GM12892 (cell line): ENCODE measurements around the gene FAM50B.

Source experiments
- POLR2AphosphoS5 ChIP-seq: IDR thresholded peaks from 2 replicates; pipeline ENCODE4 v1.6.1; 2011; ENCODE audit warnings: low read depth, low read length, control low read depth
- TAF1 ChIP-seq: IDR thresholded peaks from 2 replicates; pipeline ENCODE4 v1.6.1; 2011; ENCODE audit warnings: low read depth, mild to moderate bottlenecking, control low read depth, low read length, borderline replicate concordance

GRCh38 chr6:3855866-3856265, 6.7 kb downstream of the FAM50B start:
- TF ChIP-seq POLR2AphosphoS5 (no peak), TAF1 (no peak)
